ENCODE data around the gene ZNF599.

GRCh38 chr19:34712395-34713261, 60.4 kb downstream of the ZNF599 start:
- TF ChIP-seq, protein P1, sequence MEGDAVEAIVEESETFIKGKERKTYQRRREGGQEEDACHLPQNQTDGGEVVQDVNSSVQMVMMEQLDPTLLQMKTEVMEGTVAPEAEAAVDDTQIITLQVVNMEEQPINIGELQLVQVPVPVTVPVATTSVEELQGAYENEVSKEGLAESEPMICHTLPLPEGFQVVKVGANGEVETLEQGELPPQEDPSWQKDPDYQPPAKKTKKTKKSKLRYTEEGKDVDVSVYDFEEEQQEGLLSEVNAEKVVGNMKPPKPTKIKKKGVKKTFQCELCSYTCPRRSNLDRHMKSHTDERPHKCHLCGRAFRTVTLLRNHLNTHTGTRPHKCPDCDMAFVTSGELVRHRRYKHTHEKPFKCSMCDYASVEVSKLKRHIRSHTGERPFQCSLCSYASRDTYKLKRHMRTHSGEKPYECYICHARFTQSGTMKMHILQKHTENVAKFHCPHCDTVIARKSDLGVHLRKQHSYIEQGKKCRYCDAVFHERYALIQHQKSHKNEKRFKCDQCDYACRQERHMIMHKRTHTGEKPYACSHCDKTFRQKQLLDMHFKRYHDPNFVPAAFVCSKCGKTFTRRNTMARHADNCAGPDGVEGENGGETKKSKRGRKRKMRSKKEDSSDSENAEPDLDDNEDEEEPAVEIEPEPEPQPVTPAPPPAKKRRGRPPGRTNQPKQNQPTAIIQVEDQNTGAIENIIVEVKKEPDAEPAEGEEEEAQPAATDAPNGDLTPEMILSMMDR (IDR thresholded peaks at IDR 0.05; ENCODE audit: low read length): peak; percentile 73
- no peak for TF ChIP-seq EZH2 (IDR thresholded peaks at IDR 0.05; ENCODE audit: borderline replicate concordance, low read length)
